Stimulated activated CD4-positive, alpha-beta T cell treated with anti-CD3 and anti-CD28 coated beads, Interleukin-2, amount 100 ng/mL, for 48 hours (primary cell): ENCODE results near the gene CARD9.

Experiments
- DNase-seq, 2 donors: peaks; one replicate each; pipeline ENCODE4 v3.0.0-alpha.2; 2020

Gene CARD9

DNA sequence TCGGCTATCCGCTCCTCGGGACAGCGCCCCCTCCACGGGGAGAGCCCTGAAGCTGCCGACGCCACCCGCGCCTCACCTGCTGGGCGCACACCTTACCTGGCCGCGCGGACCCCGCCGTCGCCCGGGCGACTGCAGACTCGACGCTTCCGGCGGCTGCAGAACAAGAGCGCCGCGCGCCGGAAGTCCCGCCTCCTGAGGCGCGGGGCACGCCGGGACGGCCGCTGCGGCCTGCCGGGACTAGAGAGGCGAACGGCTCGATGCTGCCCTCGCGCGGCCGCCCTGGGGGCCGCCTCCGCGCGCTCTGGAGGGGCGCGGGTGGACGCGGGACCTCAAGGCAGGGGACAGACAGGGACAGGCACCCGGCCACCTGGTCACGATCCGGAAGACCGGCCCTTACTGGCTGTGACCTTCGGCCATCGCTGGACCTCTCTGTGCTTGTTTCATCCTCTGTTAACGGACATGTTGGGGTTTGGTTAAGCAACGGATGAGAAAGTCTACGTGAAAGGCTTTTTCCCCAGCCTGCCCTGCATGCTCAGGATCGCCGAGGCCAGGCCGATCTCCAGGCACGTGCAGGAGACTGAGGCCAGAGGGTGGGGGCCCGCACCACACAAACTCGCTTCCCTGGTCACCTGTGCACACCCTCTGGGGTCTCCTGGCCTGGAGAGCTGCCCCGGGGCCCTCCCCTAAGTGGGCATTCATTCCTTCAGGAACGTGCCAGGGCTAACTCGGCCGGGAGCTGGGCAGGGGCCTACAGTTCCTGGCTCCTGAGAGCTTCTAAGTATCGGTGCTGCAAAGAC is 26.8 kb upstream of the CARD9 start, which contains the start of gene SNAPC4:
Gene SNAPC4, minus strand, starts transcription at position 133 of the 797 bp plus-strand sequence. CDS start 1,742 bp downstream, outside the sequence.
- peak; percentile 83 to 89 for DNase-seq

- peak in 1 of 2 donors; percentile 28 for DNase-seq
Observed at GRCh38 chr9:136399176-136400037, 25.9 kb upstream of the CARD9 start.

DNA sequence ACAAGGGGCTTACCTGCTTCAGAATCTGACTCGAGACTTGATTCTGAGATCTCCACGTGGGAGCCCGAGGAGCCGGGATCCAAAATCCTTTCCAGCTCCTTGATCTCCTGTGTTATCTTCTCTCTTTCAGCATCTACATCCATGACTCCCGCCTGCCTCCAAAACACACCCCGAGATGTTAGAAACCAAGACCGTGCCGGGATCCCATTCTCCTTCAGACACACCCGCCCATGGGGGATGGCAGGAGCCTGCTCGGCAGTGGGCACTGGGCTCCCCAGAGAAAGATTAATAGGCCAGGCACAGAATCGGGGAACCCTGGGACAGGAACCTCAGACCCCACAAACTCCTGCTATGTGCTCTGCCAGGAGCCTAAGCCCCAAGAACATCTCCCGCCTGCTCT is 24.8 kb upstream of the CARD9 start:
- DNase-seq = no peak

DNA sequence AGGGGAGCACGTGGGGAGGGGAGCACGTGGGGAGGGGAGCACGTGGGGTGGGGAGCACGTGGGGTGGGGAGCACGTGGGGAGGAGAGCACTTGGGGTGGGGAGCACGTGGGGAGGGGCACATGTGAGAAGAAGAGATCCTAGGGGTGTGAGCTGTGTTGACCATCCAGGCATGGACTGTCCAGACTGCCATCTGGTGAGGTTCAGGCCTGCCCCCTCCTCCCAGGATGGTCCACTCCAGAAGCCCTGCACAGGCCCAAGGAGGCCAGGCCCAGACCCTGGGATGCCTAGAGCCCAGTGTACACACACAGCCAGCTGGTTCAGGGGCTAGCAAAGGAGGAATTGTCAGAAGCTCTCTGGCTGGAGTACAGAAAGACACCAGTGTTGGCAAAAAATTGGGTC is 24.2 kb upstream of the CARD9 start:
- DNase-seq = no peak

DNA sequence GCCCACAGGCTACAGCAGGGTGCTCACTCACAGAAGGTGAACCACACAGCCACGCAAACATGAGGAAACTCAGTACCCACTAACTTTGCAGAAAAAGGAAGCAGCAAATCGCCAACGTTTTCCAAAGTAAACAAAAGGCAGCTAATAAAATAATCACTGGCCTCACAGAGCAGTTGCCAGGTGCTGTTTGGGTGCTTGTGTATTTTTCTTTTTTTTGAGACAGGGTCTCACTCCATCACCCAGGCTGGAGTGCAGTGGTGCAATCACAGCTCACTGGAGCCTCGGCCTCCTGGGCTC is 22.7 kb upstream of the CARD9 start:
- no peak for DNase-seq

GRCh38 chr9:136395345-136396218 is 22.1 kb upstream of the CARD9 start:
- DNase-seq = no peak

DNA sequence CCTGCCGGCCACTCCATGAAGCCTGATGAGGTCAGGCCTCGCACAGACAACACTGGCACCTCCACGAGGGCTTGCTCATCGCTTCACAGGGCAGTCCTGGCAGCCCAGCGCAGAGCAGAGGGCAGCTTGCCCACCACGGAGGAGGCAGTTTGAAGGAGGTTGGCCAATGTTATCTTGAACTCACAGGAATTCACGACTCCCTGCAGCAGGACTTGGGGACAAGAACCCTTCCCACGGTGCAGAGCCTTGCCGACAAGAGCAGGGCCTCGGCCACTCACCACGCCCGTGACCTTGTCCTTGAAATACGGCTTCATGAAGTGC is 21.5 kb upstream of the CARD9 start:
- DNase-seq = no peak

- DNase-seq = no peak
Observed at GRCh38 chr9:136394312-136395019, 21.0 kb upstream of the CARD9 start.

GRCh38 chr9:136393531-136393930 is 20.1 kb upstream of the CARD9 start:
- DNase-seq = no peak

DNA sequence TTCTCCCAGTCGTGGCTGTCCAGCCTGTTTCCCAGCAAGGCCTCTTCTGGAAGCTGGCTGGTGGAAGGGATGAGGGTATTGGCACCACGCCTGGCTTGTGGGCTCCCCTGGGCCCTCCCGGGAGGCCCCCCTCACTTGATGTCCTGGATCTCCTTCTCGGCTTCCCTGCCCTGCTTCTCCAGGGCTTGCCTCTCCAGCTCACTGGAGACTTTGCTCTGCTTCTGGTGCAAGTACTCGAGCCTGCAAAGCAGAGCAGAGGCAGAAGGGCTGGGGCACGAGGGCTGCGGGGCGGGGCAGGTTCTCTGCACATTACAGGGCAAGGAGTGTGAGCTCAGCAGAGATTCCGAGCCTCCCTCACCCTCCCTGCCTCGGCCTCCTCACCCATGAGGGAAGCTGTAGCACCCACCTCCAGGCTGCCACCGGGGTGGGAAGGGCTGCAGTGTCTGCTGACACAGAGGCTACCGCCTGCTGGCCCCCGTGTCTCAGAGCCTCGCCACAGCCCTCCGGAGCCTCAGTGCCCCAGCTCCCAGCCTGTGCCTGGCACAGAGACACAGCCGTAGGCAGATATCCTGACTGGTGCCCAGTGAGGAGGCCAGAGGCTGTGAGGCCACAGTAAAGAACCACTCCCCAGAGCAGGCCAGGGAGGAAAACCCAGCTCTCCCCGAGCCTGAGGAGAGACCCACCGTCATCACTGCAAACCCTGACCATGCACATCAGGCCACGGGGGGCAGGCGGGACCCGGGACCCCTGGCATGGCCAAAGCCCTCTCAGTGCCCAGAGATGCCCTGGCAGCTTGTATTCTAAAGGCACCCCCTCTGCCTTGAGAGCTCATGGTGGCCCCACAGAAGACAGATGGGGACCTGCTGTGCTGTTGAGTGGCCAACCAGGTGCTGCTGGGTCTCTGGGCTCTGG is 19.3 kb upstream of the CARD9 start:
- DNase-seq = no peak

DNA sequence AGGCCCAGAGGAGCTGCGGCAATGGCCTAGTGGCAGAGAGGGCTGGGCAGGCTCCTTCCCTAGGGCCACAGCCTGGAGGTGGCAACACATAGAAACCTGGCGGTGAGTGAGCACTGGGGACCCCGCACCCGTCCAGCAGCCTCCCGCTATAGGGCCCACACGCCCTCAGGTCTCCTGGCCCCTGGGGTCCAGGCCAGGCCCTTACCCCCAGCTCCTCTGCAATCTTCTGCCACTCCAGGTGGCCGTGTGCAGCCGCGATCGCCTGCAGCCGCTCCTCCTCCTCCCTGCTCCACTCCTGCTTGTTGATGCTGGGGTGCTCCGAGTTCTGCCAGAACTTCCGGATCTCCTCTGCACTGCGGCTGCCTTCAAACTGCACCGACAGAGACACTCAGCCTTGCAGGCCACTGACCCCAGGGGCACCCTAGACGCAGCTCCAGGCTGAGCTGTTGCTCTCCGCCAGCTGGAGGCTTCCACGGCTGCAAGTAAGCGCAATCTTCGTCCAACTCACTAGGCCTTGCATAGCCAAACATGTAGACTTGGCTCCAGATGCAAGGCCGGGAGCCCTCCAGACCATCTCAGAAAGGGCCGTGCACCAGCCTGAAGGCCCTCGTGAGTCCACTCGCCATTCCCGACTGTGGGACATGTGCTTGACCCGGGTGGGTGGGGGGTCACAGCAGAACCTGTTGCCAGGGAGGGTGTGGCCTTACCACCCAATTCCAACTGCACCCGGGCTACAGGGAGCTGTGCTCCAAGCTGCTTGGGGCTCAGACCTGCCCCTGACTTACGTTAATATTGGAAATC is 18.5 kb upstream of the CARD9 start:
- no peak for DNase-seq

GRCh38 chr9:136389396-136389795 is 15.9 kb upstream of the CARD9 start:
- no peak for DNase-seq

DNA sequence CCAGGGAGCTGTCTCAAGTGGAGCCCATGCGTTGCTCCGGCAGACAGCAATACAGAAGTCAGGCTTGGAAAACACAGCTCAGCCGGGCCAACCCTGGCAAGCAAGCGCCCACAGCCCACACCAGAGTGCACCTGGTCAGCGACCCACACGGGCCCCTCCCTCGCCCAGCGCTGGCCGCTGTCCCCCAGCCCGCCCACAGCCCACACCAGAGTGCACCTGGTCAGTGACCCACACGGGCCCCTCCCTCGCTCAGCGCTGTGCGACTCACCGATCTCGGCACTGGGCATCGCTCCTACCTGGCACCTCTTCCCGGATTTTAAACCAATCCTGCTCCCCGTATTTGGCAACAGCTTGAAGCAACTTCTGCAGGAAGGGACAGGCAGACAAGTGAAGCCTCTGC is 13.7 kb upstream of the CARD9 start:
- no peak for DNase-seq

- no peak for DNase-seq
Observed at GRCh38 chr9:136386018-136386417, 12.5 kb upstream of the CARD9 start.

GRCh38 chr9:136385015-136385414 is 11.5 kb upstream of the CARD9 start:
- DNase-seq = no peak

DNA sequence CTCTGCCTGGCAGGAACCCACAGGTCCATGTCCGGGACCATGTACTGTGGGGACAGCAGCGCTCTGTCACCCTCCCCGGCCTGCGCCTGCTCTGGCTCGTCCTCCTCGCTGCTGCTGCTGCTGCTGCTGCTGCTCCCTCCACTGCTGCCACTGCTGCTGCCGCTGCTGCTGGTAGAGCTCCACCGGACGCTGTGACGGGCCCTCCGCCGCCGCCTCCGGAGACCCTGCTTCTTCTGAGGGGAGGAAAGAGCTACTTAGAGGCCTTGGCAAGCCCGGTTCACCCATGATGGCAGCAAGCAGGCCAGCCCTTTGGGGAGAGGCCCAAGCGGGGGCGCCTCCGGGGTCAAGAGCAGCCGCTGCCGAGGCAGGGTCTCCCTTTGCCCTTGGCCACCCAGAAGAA is 10.0 kb upstream of the CARD9 start:
- DNase-seq = no peak

DNA sequence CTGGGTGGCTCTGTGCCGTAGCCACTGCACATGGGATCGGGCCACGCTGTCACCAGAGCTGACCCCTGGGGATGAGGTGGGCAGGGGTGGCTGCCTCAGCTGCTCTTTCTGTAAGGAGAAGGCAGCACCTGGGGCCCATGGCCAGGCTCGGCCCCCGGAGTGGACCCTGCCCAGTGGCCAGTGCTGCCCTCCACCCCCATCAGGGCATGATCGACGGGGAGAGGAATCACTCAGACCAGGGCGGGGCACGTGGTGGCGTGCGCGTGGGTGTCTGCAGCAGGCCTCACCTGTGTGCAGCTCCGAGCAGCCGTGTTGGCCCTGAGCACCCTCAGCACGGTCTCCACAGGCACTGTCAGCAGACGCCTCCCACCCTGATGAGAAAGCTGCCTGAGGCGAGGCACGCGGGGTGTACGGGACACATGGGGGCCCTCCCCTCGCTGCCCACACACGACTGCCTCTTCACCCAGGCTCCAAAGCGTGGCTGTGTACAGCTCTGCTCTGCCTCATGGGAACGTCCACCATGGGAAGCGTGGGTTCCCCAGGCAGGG is 8.6 kb upstream of the CARD9 start:
- no peak for DNase-seq

GRCh38 chr9:136381311-136381710 is 7.8 kb upstream of the CARD9 start:
- DNase-seq = no peak

GRCh38 chr9:136380381-136380780 is 6.9 kb upstream of the CARD9 start:
- no peak for DNase-seq

GRCh38 chr9:136379891-136380290 is 6.4 kb upstream of the CARD9 start:
- DNase-seq = no peak
